ENCODE measurements around the gene CDH26.

CDH26 gene

DNA sequence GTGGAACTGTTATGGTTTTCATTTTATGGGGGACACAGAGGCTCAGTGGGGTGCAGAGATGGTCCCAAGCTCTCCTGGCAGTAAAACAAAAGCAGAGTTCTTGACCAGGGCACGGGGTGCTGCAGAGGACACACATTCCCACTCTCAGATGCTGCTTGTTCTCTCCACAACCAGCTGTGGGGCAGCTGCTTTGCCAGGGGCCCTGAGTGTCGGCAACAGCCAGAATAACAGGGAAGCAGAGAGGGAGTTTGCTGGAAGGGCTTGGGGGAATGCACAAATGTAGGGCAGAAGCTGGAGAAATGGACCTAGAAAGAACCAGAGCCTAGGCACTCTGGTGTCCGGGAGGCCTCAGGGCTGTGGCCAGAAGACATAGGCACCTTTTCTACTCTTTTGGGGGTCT is 93.7 kb downstream of the CDH26 start:
- no peak overlapping the region for H3K27ac ChIP-seq (ENCODE audit: low read depth in 2 of 2, low read length in 2 of 2)
- H3K27me3 ChIP-seq (ENCODE audit: control insufficient read depth in 2 of 2, insufficient read depth in 2 of 2, low read length in 2 of 2), result peaks cover 6 to 13% of the 10 kb centered on the region in 2 donors
- H3K9ac ChIP-seq (ENCODE audit: low read depth in 1 of 2, low read length in 2 of 2), result no peak overlapping the region
- H3K4me1 ChIP-seq (ENCODE audit: control insufficient read depth in 2 of 2, insufficient read depth in 2 of 2, low read length in 2 of 2), result no peaks in the 10 kb centered on the region
- no peaks in the 10 kb centered on the region for H3K9me3 ChIP-seq (ENCODE audit: control insufficient read depth in 2 of 2, low read length in 2 of 2)
- H3K4me3 ChIP-seq (ENCODE audit: low read length in 2 of 2), result no peak overlapping the region
- H3K36me3 ChIP-seq (ENCODE audit: control insufficient read depth in 2 of 2, insufficient read depth in 2 of 2, low read length in 2 of 2), result no peaks in the 10 kb centered on the region

DNA sequence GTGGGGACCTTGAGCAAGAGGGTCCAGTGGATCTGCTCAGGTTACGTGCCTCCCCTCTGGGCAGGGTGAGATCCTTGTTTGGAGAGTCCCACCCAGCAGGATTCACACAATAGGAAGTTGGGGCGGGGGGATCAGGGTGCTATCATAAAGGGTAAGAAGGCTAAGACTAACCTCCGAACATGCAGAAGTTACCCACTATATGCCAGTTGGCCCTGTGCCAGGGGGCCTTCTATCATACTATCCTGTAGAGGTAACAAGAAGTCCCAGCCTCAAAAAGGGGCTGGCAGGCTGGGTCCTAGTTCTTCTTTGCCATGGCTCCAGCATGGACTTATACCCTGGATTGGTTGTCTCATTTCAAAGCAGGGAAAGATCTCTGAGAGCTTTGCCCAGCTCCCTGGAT is 94.1 kb downstream of the CDH26 start:
- no peaks in the 10 kb centered on the region for H3K4me1 ChIP-seq (ENCODE audit: control insufficient read depth in 2 of 2, insufficient read depth in 2 of 2, low read length in 2 of 2)
- no peak overlapping the region for H3K27ac ChIP-seq (ENCODE audit: low read depth in 2 of 2, low read length in 2 of 2)
- no peak overlapping the region for H3K9ac ChIP-seq (ENCODE audit: low read depth in 1 of 2, low read length in 2 of 2)
- H3K4me3 ChIP-seq (ENCODE audit: low read length in 2 of 2), result no peak overlapping the region
- no peaks in the 10 kb centered on the region for H3K9me3 ChIP-seq (ENCODE audit: control insufficient read depth in 2 of 2, low read length in 2 of 2)
- H3K27me3 ChIP-seq (ENCODE audit: control insufficient read depth in 2 of 2, insufficient read depth in 2 of 2, low read length in 2 of 2), result peaks cover 6 to 13% of the 10 kb centered on the region in 2 donors
- no peaks in the 10 kb centered on the region for H3K36me3 ChIP-seq (ENCODE audit: control insufficient read depth in 2 of 2, insufficient read depth in 2 of 2, low read length in 2 of 2)

DNA sequence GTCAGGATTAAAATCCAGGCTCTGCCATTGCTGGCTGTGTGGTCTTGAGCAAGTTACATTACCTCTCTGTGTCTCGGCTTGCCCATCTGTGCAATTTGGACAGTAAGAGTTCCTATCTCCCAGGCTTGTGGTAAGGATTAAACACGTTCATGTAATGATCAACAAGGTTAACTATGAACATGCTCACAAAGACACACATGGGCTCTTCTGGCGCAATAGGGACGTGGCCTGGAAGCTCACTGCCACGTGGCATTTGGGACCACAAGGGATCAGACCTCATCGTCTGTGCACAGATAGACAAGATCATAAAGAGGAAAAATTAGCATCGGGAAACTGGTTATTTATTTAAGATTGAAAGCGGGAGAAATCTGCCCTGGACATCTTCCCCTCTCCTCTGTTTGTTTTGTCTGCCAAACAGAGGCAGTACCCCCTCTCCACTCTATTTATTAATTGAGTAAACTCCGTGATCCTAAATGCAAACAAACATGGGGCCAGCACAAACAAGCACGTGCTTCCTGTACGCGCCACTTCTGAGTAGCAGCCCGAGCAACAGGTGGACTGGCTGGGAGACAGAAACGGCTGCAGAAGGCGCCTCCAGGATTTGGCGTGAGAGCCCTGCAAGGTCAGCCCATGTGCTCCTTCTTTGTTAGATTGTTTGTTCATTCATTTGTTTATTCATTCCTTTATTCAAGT is 95.0 kb downstream of the CDH26 start:
- no peak overlapping the region for H3K9ac ChIP-seq (ENCODE audit: low read depth in 1 of 2, low read length in 2 of 2)

DNA sequence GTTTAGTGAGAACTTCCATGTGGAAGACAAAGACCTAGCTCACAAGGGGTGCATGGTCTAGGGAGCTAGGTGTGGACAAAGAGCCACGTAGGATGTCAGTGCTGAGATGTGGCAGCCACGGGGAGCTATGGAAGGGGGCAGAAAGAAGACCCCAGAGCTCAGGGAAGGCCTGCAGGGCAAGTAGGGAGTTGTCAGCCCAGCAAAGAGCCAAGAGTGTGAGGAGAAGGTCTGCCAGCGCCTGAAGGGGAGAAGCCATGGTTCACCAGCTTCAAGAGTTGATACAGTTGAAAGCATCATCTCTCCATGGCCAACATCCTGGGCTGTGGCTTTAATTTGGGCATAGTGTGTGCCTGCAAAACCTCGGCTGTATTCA is 95.6 kb downstream of the CDH26 start:
- no peaks in the 10 kb centered on the region for H3K9me3 ChIP-seq (ENCODE audit: control insufficient read depth in 2 of 2, low read length in 2 of 2)
- H3K4me3 ChIP-seq (ENCODE audit: low read length in 2 of 2), result no peak overlapping the region
- no peaks in the 10 kb centered on the region for H3K4me1 ChIP-seq (ENCODE audit: control insufficient read depth in 2 of 2, insufficient read depth in 2 of 2, low read length in 2 of 2)
- no peak overlapping the region for H3K27ac ChIP-seq (ENCODE audit: low read depth in 2 of 2, low read length in 2 of 2)
- H3K9ac ChIP-seq (ENCODE audit: low read depth in 1 of 2, low read length in 2 of 2), result no peak overlapping the region
- no peaks in the 10 kb centered on the region for H3K36me3 ChIP-seq (ENCODE audit: control insufficient read depth in 2 of 2, insufficient read depth in 2 of 2, low read length in 2 of 2)
- peaks cover 6 to 13% of the 10 kb centered on the region in 2 donors for H3K27me3 ChIP-seq (ENCODE audit: control insufficient read depth in 2 of 2, insufficient read depth in 2 of 2, low read length in 2 of 2)

More for the DNA sequence above, 95.0 kb downstream of the CDH26 start:
- Histone ChIP-seq H3K27ac (ENCODE audit: low read depth in 2 of 2, low read length in 2 of 2) (no peak overlapping the region), H3K4me3 (ENCODE audit: low read length in 2 of 2) (no peak overlapping the region), H3K36me3 (ENCODE audit: control insufficient read depth in 2 of 2, insufficient read depth in 2 of 2, low read length in 2 of 2) (no peaks in the 10 kb centered on the region), H3K27me3 (ENCODE audit: control insufficient read depth in 2 of 2, insufficient read depth in 2 of 2, low read length in 2 of 2) (peaks cover 6 to 13% of the 10 kb centered on the region in 2 donors), H3K4me1 (ENCODE audit: control insufficient read depth in 2 of 2, insufficient read depth in 2 of 2, low read length in 2 of 2) (no peaks in the 10 kb centered on the region), H3K9me3 (ENCODE audit: control insufficient read depth in 2 of 2, low read length in 2 of 2) (no peaks in the 10 kb centered on the region)

DNA sequence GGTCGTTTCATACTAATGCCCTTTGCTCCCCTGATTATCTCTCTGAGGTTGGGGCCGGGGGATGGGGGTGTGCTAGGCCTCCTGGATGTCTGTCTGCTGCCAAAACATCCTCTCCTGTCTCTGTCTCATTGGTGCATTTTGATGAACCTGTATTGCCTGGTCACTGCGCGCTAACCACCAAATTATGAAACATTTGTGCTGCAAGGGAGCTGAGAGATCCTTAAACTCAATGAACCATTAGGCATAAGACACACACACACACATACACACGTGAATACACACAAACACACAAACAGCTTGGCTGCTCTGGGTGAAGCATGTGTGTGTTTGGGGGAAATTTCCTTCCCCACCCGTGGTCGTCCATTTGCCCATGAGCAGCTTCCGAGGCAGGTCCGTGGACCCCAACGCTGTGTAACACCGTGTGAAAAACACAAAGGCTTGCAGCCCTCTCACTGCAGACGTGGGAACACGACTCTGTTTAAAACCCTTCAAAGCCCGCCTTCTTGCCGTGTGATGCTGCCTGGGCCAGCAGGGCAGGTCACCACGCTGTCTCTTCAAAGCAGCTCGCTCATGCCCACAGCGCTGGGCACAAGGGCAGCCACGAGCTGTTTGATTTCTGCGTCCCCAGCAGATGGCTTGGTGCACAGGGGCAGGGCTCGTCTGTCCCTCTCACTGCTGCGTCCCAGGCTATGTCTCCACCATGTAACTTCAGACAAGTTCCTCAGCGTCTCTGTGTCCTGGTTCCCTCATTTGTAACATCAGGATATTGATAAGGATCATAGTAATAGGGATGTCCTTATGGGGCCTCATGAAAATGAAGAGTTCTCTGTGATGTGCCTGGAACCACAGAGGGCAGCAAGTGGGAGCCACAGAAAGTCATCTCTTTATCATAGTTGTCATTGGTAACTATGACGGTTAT is 96.8 kb downstream of the CDH26 start:
- Histone ChIP-seq H3K4me1 (ENCODE audit: control insufficient read depth in 2 of 2, insufficient read depth in 2 of 2, low read length in 2 of 2) (no peaks in the 10 kb centered on the region), H3K36me3 (ENCODE audit: control insufficient read depth in 2 of 2, insufficient read depth in 2 of 2, low read length in 2 of 2) (no peaks in the 10 kb centered on the region), H3K9ac (ENCODE audit: low read depth in 1 of 2, low read length in 2 of 2) (no peak overlapping the region), H3K4me3 (ENCODE audit: low read length in 2 of 2) (no peak overlapping the region), H3K9me3 (ENCODE audit: control insufficient read depth in 2 of 2, low read length in 2 of 2) (no peaks in the 10 kb centered on the region), H3K27ac (ENCODE audit: low read depth in 2 of 2, low read length in 2 of 2) (peak overlapping the region in 1 of 2 donors; percentile 9), H3K27me3 (ENCODE audit: control insufficient read depth in 2 of 2, insufficient read depth in 2 of 2, low read length in 2 of 2) (peaks cover 6 to 13% of the 10 kb centered on the region in 2 donors)

DNA sequence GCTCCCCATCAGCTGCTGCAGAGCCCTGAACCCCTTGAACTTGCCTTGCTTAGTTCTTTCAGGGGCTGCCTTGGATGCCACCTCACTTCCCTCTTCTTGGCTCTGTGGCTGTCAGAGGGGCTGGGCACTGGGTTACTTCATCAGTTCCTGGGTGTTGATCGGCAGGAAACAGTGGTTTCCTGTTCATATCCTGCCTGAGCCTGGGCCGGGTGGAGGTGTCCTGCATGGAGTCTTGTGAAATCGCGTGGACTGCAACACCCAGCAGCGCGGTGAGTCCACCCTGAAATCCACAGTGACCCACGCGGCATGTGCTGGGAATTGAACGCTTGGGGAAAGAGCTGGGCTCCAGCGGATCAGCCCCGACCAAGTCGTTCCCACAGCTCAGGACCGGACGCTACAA is 97.5 kb downstream of the CDH26 start:
- Histone ChIP-seq H3K27ac (ENCODE audit: low read depth in 2 of 2, low read length in 2 of 2) (peak overlapping the region in 1 of 2 donors; percentile 5), H3K9me3 (ENCODE audit: control insufficient read depth in 2 of 2, low read length in 2 of 2) (no peaks in the 10 kb centered on the region), H3K9ac (ENCODE audit: low read depth in 1 of 2, low read length in 2 of 2) (no peak overlapping the region), H3K27me3 (ENCODE audit: control insufficient read depth in 2 of 2, insufficient read depth in 2 of 2, low read length in 2 of 2) (peaks cover 6 to 9% of the 10 kb centered on the region in 2 donors), H3K4me3 (ENCODE audit: low read length in 2 of 2) (peak overlapping the region in 1 of 2 donors; percentile 37), H3K4me1 (ENCODE audit: control insufficient read depth in 2 of 2, insufficient read depth in 2 of 2, low read length in 2 of 2) (no peaks in the 10 kb centered on the region), H3K36me3 (ENCODE audit: control insufficient read depth in 2 of 2, insufficient read depth in 2 of 2, low read length in 2 of 2) (no peaks in the 10 kb centered on the region)

DNA sequence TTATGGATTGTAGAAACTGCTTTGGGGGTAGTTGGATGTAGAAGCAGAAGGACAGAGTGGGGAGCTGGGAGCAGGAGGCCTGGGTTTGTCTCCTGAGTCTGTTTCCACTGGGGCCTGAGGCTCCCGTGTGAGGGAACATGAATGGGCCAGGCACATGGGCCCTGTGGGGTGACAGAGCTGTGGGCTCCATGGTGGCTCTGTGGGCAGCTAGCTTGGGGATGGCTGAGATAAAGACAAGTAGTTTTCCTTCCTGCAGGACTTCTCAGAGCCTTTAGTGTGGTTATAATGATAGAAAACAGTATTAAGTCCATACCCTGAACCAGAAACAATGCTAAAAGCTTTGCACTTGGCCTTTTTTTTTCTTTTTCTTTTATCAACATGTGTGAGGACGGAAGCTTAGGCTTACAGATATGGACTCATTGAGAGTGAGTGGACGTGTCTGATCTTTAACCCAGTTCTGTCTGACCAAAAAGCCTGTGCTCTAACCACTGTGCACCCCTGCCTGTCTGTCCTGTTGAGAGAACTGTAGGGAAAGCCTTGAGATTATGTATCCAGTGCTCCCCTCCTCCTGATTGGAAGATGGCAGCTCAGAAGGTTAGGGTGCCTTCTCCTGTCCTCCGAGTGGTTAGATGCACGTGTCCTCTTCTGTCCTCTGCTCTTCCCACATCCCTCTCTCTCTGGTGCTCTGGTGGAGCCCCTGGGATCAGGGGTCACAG is 98.3 kb downstream of the CDH26 start:
- H3K36me3 ChIP-seq (ENCODE audit: control insufficient read depth in 2 of 2, insufficient read depth in 2 of 2, low read length in 2 of 2), result no peaks in the 10 kb centered on the region
- peaks cover 6 to 9% of the 10 kb centered on the region in 2 donors for H3K27me3 ChIP-seq (ENCODE audit: control insufficient read depth in 2 of 2, insufficient read depth in 2 of 2, low read length in 2 of 2)
- H3K27ac ChIP-seq (ENCODE audit: low read depth in 2 of 2, low read length in 2 of 2), result peak overlapping the region in 1 of 2 donors; percentile 5
- peak overlapping the region in 1 of 2 donors; percentile 2 for H3K4me3 ChIP-seq (ENCODE audit: low read length in 2 of 2)
- no peaks in the 10 kb centered on the region for H3K9me3 ChIP-seq (ENCODE audit: control insufficient read depth in 2 of 2, low read length in 2 of 2)
- H3K9ac ChIP-seq (ENCODE audit: low read depth in 1 of 2, low read length in 2 of 2), result no peak overlapping the region
- no peaks in the 10 kb centered on the region for H3K4me1 ChIP-seq (ENCODE audit: control insufficient read depth in 2 of 2, insufficient read depth in 2 of 2, low read length in 2 of 2)

DNA sequence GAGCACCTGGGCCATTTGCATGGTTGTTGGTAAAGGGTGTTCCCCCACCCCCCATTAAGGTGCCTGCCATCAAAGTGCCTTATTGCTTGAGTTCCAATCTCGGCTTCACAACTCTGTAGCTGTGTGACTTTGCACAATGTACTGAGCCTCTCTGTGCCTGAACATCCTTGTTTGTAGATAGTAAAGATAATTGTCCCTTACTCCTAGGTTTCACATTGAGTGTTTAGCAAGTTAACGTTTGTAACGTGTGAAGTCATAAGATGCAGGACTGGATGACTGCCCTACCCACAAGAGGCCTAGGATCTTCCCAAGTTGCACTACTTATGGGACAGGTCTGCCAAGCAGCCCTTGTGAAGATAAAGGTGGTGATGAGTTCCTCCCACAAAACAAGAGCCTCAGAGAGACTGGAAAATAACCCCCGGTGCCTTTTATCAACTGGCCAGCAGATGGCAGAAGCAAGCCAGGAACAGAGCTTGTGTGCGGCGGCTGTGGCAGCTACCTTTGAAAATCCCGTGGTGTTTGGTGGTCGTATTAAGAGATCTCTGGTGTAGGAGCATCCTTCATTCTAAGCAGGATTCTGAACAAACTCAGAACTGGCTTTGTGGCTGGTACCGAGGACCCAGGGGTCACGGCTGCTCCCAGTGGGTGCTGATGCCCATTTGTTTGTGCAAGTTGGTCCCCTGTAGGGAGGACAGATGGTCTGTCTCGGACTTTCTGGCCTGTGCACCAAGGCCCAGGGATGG is 99.1 kb downstream of the CDH26 start:
- H3K4me3 ChIP-seq (ENCODE audit: low read length in 2 of 2), result peak overlapping the region in 1 of 2 donors; percentile 40
- H3K27me3 ChIP-seq (ENCODE audit: control insufficient read depth in 2 of 2, insufficient read depth in 2 of 2, low read length in 2 of 2), result peaks cover 6 to 7% of the 10 kb centered on the region in 2 donors
- no peak overlapping the region for H3K9ac ChIP-seq (ENCODE audit: low read depth in 1 of 2, low read length in 2 of 2)
- no peaks in the 10 kb centered on the region for H3K4me1 ChIP-seq (ENCODE audit: control insufficient read depth in 2 of 2, insufficient read depth in 2 of 2, low read length in 2 of 2)
- H3K36me3 ChIP-seq (ENCODE audit: control insufficient read depth in 2 of 2, insufficient read depth in 2 of 2, low read length in 2 of 2), result no peaks in the 10 kb centered on the region
- H3K9me3 ChIP-seq (ENCODE audit: control insufficient read depth in 2 of 2, low read length in 2 of 2), result no peaks in the 10 kb centered on the region
- peak overlapping the region in 1 of 2 donors; percentile 4 for H3K27ac ChIP-seq (ENCODE audit: low read depth in 2 of 2, low read length in 2 of 2)

DNA sequence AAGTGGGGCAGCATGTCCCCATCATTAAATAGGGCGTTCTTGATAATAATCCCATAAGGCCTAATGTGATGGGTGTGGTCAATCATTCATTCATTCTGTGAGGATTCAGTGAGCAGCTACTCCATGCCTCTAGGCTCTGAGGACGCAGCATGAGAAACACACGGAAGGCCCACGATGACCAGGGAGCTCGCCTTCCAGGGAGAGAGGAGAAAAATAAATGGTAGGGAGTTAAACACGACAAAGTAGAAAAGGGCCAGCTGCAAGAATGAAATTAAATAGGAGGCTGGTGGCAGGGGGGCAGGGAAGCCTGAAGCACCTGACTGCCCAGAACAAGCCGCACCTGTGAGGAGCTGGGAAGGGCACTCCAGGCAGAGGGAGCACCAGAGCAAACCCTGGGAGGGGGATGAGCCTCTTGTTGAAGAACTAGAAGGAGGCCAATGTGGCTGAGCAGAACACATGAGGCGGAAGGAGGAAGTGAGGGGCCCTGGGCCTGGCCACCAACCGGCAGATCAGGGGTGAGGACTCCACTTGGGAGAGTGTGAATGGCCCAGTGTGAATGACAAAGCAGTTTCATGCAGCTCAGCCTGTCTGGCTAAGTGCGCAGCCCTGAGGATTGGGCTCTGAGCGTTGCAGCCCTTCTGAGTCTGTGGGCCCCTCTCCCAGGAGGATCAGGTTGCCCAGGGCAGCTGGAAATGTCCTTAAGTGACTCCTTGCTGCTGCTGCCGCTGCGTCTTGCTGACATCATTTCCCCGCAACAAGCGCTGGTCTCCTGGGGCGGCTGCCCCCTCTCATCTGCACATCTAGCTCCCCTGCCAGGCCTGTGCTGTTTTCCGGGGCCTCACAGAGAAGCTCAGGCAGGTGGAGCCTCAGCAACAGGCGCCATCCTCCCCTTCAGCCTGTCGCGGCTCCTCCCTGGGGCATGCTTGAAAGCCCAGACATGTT is 99.9 kb downstream of the CDH26 start:
- Histone ChIP-seq H3K27me3 (ENCODE audit: control insufficient read depth in 2 of 2, insufficient read depth in 2 of 2, low read length in 2 of 2) (peaks cover under 1 to 6% of the 10 kb centered on the region in 2 donors), H3K27ac (ENCODE audit: low read depth in 2 of 2, low read length in 2 of 2) (no peak overlapping the region), H3K9me3 (ENCODE audit: control insufficient read depth in 2 of 2, low read length in 2 of 2) (no peaks in the 10 kb centered on the region), H3K4me3 (ENCODE audit: low read length in 2 of 2) (peak overlapping the region in 1 of 2 donors; percentile 40), H3K9ac (ENCODE audit: low read depth in 1 of 2, low read length in 2 of 2) (no peak overlapping the region), H3K36me3 (ENCODE audit: control insufficient read depth in 2 of 2, insufficient read depth in 2 of 2, low read length in 2 of 2) (no peaks in the 10 kb centered on the region), H3K4me1 (ENCODE audit: control insufficient read depth in 2 of 2, insufficient read depth in 2 of 2, low read length in 2 of 2) (no peaks in the 10 kb centered on the region)

Measured in mucosa of rectum (tissue), 2 donors.